SKM-1 (cell line): Measurements from ENCODE around the gene EHMT1.
"Not testable (repeated sequence)": the region's sequence is repeated elsewhere in the genome, so short reads cannot be mapped to it uniquely, and the experiment has no call there.

Experiments
- DNase-seq: peaks from one replicate; lab custom pipeline; 2025; ENCODE audit not compliant: unreplicated experiment; lab: John Stamatoyannopoulos, UW

The EHMT1 gene

DNA sequence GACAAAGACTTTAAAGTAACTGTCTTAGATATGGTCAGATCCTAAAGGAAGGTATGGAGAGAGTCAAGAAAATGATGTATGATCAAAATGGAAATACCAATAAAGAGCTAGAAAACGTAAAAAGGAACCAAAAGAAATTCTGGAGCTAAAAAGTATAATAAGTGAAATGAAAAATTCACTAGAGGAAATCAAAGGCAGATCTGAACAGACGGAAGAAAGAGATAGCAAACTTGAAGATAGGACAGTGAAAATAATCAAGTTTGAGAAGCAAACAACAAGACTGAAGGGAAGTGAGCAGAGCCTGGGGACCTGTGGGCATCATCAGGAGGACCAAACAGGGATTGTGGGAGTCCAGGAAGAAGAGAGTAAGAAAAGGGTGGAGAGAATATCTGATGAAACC is 115.4 kb downstream of the EHMT1 start:
- DNase-seq: no peak

DNA sequence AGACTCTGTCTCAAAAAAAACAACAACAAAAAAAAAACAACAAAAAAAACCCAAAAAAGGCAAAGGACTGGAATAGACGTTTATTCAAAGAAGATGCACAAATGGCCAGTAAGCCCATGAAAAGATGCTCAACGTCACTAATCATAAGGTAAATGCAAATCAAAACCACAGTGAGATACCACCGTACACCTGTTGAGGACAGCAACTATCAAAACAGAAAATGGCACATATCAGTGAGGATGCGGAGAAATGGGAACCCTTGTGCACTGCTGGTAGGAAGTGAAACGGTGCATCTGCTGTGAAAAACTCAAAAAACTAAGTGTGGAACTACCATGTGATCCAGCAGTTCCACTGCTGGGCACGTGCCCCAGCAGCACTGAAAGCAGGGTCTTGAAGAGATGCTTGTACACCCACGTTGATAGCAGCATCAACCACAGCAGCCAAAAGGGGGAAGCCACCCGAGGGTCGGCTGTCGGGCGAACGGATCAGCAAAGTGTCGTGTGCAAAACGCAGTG is 119.4 kb downstream of the EHMT1 start:
- DNase-seq: not testable (repeated sequence)

DNA sequence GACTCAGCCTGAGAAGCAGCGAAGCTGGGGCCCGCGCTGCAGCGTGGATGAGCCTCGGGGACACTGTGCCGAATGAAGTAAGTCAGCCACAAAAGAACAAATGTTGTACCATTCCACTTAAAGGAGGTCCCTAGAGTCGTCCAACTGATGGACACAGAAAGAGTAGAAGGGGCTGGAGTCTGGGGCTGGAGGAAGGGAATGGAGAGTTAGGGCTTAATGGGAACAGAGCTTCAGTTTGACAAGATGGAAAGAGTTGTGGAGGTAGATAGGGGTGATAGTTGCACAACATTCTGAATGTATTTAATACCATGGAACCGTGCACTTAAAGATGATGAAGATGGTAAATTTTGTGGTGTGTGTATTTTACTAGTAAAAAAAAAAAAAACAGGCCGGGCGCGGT is 119.9 kb downstream of the EHMT1 start:
- no peak for DNase-seq

DNA sequence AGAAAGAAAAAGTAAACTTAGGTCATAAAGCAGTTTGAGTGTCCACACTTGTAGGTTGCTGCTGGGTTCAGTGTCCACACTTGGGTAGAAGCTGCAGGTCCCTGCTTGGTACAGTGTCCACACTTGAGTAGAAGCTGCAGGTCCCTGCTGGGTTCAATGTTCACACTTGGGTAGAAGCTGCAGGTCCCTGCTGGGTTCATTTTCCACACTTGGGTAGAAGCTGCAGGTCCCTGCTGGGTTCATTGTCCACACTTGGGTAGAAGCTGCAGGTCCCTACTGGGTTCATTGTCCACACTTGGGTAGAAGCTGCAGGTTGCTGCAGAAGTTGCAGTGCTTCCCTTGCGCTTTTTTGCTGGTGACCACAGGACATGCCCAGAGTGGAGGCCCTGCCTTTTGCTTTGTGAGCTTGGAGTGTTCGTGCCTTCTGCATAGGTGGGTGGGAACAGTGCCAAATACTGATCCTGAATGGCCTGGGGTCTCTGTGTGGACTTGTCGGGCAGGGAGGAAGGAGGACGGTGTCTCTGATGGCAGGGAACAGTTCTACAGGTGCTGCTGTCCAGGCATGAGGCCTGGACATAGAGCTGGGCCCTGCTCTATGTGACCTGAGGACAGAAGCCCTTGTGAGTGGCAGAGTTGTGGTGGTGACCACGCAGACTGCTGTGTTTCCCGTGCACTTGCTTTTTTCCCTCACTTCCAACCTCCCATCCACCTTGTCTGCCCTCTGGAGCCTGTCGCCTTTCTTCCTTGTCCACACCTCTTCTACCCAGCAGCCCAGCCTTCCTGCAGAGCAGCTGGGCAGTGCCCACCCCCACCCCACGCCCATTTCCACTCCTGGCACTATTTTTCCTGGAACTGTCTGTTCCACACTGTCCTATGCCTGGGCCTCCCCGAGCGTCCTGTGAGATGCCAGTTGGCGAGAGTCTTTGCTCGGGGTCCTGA is 120.8 kb downstream of the EHMT1 start:
- no peak for DNase-seq

DNA sequence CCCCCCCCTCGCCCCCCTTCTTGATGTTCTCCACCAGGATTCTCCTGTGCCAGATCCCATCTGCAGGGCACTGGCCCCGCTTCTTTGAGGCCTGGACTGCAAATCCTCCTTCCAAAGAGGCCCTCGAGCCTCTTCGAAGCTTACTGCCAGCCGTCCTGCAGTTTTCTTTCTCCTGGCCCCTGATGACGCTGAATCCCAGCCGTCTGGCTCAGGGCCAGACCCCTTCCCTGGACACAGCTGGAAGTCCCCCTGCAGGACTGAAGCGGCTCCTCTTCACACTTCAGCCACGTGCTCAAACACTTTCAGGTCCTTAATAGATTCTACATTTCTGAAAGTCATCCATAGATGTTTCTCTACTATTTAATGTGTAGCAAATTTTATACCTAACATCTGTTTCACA is 121.5 kb downstream of the EHMT1 start:
- DNase-seq: no peak

DNA sequence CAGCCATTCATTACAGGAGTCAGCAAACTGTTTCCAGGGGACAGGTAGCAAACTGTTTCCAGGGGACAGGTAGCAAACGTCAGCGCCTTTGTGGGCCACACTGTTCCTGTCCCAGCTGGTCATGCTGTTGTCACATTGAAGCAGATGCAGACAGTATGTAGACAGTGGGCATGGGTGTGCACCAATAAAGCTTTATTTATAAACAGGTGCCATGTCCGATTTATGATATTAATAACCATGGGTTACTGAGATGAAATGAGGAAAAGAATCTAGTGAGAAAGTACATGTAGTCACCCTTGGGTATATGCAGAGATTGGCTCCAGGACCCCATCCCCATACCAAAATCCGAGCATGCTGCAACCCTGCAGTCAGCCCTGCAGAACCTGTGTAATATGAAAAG is 122.5 kb downstream of the EHMT1 start:
- DNase-seq: no peak

DNA sequence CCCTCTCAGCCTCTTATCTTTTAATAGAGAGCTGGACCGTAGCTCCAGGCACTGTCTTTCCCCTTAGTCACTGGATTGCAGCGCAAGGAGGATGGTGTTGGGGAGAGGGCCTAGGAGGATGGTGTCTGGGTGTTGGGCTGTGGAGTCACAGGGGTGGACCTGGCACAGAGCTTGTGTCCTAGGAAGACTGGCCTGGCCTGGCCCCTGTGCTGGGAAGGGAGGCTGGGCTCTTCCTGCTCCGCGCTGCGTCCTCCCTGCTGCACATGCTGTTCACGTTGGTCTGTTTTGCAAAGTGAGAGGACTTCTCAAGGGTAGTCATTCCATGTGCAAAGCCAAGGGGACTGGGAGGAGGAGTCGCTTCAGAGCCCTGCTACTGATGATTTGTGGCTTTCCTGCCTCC is 123.9 kb downstream of the EHMT1 start:
- no peak for DNase-seq

DNA sequence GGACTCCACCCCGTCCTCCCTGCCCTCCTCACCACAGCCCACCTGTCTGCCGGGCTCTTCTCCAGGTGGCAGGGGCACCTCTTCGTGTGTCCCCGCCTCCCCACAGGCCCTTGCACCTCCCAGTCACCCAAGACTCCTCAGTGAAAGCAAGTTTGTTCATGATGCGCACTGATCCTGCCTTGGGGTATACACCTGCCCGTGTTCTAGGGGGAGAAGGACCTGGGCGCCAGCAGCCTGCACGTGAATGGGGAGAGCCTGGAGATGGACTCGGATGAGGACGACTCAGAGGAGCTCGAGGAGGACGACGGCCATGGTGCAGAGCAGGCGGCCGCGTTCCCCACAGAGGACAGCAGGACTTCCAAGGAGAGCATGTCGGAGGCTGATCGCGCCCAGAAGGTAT is 124.9 kb downstream of the EHMT1 start:
- DNase-seq: no peak

DNA sequence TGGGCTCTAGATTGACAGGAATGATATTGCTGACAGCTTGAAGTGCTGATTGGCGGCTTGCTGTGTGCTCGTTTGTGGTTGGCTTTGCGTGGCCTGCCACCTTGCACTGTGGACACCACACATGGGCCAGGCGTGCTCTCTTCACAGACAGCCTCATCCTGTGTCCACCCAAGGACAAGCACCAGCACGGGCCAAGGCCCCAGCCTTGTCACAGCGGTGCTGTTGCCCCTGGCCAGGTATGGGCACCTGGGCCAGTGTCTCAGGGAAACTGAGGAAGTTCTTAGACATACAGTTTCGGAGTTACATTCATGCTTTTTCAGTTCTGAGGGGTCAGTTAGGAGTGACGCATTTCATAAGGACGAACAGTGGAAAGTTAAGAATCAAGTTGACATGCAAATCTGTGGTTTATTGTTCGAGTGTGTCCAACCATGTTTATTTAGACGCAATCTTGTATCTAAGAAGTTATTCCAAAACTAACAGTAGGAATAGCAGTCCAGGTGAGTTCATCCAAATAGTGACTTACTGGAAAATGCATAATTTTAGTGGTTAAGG is 125.9 kb downstream of the EHMT1 start:
- DNase-seq: no peak

DNA sequence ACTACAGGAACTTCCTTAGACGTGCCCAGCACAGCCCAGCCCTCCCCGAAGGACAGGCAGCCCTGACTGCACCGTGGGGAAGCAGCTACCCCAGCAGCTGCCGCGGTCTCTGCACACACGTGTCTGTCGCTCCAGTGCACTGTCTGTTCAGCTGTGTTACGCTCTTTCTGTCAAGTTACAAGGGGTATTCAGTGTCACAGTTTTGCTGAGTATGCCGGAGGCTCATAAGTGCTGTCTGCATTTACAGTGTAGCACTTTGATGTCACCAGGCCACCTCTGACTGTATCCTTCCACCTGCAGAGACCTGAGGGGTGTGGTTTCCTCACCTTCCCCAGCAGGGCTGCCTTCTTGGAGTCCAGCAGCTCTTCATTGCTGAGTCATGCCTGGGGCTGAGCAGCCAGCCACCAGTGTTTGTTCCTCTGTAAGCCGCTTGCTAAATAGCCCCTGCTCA is 126.8 kb downstream of the EHMT1 start:
- no peak for DNase-seq

DNA sequence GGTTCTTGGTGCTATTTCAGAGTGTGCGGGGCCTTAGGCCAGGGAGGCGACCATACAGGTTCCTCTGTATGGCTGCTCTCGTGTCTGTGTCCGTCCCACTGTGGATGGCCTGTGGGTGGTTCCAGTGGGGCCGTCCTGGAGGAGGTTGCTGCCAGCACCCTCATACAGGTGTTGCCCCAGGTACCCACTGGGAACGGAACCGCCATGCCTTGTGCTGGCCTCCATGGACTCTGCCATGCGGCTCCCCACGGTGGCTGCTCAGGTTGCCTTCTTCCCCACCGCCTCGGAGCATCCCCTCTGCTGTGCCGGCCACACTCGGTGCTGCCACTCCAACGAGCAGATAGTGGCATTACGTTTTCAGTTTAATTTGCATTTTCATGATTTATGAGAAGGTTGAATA is 129.5 kb downstream of the EHMT1 start:
- DNase-seq: no peak

DNA sequence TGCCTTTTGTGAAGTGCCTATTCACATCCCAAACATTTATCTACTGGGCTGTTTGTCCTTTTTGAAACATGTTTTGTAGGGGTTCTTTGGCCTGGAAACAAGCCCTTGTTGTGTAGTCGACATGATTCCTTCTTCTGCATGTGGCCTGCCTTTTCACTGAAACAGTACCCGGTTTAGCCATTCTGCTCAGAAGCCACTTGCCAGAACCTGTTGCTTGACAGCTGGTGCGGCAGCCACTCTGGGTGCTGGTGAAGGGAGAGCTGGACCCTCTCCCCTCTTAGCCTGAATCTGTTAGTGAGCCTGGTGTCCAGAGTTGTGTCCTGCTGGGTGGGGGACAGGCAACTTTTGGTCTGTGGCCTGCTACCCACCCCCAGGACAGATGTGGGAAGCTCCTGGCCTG is 129.9 kb downstream of the EHMT1 start:
- no peak for DNase-seq

DNA sequence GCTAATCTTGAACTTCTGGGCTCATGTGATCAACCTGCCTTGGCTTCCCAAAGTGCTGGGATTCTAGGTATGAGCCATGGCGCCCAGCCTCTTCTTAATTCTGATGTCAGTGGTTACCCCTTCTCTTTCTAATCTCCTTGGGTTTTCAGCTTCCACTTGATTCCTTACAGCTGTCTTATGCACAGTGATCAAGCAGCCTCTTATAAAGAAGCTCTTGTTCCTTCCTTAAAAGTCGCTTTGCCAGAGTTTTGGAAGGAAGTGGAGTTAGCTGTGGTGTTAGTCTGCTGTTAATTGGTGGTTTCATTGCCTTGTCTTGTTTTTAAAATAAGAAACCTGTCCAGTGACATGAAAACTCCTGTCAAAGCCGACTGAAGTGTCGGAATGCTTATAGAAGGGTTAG is 130.7 kb downstream of the EHMT1 start:
- no peak for DNase-seq

DNA sequence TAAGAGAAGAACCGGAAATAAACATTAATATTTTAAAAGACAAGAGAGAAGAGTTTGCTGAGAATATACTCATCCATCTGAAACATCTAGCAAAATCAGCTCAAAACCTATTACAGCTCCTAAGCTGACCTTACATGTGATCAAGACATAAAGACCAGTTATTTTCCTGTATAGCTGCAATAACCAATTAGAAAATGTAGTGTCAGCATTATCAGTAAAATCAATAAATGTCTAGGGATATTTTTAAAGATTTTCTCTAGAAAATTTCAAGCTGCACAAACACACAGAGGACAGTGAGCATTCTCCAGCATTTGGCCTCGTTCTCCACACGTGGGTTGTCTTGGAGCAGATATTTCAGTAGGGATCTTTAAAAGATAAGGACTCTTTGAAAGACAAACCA is 131.2 kb downstream of the EHMT1 start:
- DNase-seq: no peak

DNA sequence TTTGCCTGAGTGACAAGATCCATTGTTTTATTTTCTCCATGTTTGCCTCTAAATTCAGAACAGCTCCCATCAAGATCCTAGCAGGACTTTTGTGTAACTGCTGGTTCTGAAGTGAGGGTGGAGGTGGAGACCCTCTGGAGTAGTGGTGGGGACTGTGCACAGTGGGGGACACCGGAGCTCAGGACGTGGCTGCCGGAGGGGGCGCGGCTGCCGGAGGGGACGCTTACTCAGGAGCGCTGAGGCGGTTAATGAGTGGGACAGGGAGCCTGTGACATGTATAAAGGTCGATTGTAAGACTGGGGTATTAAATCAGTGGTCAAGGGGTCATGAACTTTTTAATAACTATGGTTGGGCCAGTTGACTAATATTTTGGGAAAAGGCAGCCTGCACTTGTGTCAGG is 131.8 kb downstream of the EHMT1 start:
- DNase-seq: no peak

DNA sequence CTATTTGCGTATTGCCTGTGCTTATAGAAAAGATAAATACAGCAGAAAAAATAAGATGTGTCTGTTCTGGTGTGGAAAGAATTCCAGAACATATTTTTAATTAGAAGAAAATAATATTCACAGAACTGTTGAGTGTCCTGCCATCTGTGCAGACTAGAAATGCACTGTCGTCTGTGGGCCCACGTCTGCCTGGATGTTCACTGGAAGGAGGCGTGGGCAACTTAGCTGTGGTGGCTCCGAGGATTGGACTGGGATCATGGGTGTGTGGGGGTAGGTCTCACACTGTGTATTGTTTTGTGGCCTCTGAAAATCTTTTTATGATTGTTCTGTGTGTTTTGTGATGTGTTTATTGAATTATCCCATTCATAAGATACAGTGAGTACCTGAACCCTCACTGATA is 132.8 kb downstream of the EHMT1 start:
- DNase-seq: no peak

DNA sequence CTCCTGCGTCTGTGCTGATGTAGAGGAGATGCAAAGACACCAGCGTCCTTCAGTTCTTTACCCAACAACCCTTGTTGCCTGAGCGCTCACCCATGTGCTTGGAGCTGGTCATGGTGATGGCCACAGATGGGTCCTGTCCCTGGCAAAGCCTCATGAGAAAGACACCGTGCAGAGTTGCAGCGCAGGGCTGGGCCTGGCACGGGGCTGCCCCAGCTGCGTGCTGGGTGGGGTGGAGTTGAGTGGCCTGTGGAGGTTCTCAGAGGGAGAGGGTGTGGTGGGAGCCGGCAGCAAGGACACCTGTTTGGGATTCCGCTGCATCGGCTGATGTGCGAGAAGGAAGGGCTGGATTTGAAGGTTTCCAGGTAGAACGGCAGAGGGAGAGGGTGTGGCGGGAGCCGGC is 133.6 kb downstream of the EHMT1 start:
- DNase-seq: no peak

DNA sequence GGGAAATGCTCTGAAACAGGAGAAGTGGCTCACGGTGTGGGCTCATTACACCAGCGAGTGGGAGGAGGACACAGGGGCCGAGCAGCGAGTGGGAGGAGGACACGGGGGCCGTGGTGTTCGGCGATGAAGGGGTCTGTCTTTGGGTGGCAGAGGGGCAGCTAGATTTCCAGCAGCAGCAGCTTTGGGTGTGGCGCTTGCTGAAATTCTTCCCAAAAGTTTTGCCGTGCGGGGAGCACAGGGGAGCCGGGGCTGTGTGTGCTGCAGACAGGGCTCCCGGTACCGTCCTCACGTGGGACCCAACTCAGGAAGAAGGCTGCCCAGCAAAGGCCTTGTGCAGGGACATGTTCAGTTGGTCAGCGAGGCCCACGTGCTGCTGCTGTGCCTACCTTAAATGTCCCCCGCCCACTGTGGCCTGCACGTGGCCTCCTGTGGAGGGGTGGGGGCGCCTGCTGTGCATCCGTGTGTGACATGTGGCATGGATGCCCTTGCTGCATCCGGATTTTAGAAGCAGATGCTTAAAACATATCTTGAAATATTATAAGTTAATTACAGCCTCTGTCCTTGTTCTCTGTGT is 134.5 kb downstream of the EHMT1 start:
- no peak for DNase-seq

DNA sequence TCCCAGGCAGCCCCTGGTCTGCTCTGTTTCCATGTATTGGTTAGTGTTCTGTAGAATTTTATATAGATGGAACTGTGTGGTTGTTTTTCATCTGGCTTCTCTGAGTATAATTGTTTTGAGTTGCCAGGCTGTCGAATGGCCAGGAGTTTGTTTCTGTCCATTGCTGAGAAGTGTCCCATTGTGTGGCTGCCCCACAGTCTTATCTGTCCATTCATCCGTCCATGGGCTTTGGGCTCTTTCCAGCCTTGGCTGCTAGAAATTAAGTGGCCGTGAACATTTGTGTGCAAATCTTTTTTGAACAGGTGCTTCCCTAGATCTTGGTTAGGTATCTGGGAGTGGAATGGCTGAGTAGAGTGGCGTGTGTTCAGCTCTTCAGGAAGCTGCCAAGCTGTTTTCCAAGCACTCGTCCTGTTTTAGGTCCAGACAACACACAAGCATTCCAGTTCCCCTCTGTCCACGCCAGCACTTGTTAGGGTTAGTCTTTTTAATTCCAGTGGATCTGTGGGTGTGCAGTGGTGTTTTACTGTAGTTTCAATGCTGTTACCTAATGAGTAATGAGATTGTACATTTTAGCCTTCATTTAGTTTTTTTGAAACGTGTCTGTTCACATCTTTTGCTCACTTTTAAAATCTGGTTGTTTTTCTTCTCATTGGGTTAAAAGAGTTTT is 136.6 kb downstream of the EHMT1 start:
- DNase-seq: no peak

DNA sequence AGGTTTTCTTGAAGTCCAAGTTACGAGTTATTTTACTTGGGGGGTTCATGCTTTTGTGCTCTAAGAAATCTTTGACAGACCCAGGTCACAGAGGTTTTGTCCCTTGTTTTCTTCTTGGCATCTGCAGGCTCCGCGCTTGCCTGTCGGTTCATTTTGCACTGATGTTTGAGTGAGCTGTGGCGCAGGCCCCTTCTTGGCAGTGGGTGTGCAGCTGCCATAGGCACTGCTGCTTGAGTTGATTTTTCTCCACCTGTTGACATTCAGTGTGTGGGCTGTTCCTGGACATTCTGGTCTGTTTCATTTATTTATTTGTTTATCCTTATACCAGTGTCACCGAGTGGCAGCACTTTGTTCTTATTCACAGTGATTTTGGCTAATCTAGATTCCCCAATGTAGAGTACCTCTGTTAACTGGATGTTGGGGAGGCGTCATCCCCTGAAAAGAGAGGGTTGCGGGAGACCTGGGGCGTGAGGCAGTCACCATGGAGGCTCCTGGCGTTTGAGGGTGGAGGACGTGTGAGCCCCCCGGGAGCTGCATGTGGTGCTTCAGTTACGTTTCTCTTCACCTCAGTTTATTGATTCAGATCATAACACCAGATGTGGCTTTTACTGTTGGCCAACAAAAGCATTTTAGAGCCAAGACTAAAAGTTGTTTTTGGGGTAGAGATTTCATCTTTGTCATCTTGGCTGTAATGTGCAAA is 137.4 kb downstream of the EHMT1 start:
- no peak for DNase-seq

DNA sequence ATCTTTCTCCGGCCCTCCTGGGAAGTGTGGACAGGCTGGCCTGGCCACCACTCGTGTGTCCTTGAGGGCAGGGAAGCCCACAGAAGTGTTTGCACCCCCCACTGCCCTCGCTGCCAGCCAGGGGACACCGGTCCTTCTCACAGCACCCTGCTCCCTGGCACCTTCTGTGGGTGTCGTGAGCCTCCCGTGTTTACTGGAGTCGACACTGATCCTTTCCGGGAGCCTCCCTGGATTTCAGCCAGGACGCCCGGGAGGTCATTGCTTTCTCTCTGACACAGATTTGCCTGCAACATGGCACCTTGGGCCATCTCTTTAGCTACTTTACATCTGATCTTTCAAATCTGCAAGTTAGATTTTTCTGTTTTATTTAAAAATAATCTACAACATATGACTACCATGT is 138.3 kb downstream of the EHMT1 start:
- DNase-seq: no peak
